Left renal cortex interstitium (tissue), 4 donors: ENCODE results near the gene ADAM20. TPM values are rescaled to one million over a fixed set of nuclear protein-coding genes. Genes with fewer than 3 reads are reported as not detected.
"Not testable (repeated sequence)": the region's sequence is repeated elsewhere in the genome, so short reads cannot be mapped to it uniquely, and the experiment has no call there.

Source experiments
- DNase-seq, 4 donors: peaks; one replicate each; pipeline ENCODE4 v3.0.0-alpha.2; 2013; ENCODE audit warnings: low read depth in 4 of 4, low spot score in 2 of 4, missing footprints in 1 of 4
- polyA plus RNA-seq, 4 donors: library from polyadenylated mRNA; unstranded; fragments of 120-200 nt; gene quantifications; one replicate each; pipeline ENCODE4 v1.2.1, GENCODE V29; 2013; ENCODE audit not compliant: insufficient read length in 4 of 4

The ADAM20 gene
- polyA plus RNA-seq = under 1 TPM; 0.06 to 0.25 (median 0.15) TPM

DNA sequence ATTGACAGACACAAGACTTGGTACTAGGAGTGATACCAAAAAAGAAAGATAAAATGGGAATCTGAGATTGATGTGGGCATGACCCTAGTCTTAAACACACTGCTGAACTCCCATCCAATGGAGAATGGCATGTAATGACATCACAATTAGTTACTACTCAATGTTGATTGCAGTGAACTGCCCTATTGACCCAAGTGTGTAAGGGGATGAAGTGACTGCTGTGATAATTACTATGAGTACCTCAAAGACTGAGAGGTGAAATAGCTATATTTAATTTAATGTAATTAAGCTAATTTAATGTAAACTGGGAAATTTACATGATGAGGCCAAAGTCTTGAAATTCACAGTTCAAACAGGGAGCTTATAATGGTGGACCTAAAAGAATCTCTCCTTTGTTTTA, at the start of gene ADAM20:
ADAM20 (minus strand) TSS at position 101 of the 400 bp plus-strand sequence. CDS start 10,247 bp downstream, outside the sequence.
- DNase-seq = no peak

GRCh38 chr14:70576891-70577290, 42.1 kb upstream of the ADAM20 start:
- DNase-seq = no peak

- no peak for DNase-seq
These were observed 38.2 kb upstream of the ADAM20 start for GRCh38 chr14:70573050-70573449.

DNA sequence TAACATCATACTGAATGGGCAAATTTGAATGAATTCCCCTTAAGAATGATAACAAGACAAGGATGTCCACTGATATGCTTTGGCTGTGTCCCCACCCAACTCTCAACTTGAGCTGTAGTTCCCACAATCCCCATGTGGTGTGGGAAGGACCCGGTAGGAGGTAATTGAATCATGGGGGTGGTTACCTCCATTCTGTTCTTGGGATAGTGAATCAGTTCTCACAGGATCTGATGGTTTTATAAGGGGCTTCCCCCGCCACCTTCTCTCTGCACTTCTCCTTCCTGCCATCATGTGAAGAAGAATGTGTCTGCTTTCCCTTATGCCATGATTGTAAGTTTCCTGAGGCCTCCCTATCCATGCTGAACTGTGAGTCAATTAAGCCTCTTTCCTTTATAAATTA, 36.3 kb upstream of the ADAM20 start:
- no peak for DNase-seq

DNA sequence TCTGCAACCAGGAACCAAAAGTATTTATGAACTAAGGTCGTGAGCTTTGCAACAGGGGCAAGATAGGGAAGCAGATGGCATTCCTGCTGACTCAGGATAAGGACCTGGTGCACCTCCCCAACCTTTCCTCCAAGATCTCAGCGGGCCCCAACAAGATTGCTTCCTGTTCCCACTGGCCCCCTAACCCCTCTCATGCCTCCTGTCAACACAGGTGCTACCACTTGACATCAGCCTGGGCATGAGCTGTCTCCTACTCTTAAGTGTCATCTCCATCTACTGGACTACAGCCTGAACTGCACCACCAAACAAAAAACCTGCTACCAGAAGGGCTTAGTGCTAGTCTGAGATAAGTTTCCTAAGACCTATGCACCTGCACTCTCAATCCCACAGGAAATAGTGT, 33.0 kb upstream of the ADAM20 start:
- no peak for DNase-seq

DNA sequence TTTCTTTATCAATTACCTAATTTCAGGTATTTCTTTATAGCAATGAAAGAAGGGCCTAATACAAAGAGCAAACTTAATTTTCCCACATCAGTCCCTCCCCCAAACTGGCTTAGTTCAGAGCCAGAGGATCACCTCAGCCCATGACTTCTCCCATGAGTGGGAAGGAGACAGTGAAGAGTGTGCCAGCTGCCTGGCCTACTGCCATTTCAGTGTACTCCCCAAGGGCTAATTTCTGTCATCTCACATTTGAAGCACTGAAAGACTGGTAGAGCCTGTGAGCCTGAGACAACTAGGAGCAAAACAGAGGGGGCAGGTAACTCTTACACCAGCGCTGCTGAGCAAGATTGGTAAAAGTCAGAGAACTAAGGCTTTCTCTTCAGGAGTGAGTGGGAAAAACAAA, 29.1 kb upstream of the ADAM20 start:
- no peak for DNase-seq

- DNase-seq = no peak
These were observed 28.6 kb upstream of the ADAM20 start for GRCh38 chr14:70563417-70563816.

GRCh38 chr14:70558356-70558755, 23.6 kb upstream of the ADAM20 start:
- DNase-seq = no peak

- DNase-seq = peak in 1 of 4 donors; percentile 2
These were observed 21.1 kb upstream of the ADAM20 start for GRCh38 chr14:70555890-70556289.

DNA sequence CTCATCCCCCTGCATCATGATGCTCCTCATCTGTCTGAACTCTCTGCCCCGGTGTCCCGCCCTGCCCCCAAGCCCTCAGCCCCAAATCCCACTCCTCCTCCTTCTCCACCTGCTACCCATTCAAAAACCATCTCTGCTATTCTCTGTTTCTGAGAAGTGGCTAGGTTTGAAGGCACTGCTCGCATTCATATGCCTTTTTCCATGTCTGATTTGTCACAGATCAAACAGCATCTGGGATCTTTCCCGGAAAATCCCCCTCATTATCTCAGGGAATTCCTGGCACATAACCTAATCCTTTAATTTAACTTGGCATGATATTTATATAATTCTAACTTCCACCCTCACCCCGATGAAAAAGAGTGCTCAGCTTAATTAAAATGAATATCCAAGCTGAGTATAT, 3.3 kb upstream of the ADAM20 start:
- DNase-seq = no peak

- no peak for DNase-seq
These were observed 2.0 kb upstream of the ADAM20 start for GRCh38 chr14:70536830-70537229.

- no peak for DNase-seq
These were observed 4.4 kb downstream of the ADAM20 start for GRCh38 chr14:70530417-70530816.

- DNase-seq = no peak
These were observed 7.2 kb downstream of the ADAM20 start for GRCh38 chr14:70527501-70528105.

DNA sequence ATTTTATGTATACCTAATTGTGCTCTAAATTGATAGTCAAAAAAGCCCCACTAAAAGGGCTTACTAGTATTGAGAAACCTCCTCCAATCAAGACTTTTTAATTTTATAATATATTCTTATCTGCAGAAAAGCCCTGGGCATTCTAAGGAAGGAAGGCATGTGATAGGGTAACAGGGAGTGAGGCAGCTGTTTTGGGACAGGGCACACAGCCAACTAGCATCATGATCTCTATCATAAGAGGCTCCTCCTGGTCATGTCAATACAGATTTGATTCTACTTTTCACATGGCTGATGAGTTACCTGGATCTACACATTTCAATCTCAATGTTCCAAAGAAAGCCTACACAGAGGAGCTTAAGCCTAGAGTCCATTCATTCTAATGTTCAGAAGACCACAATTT, 9.1 kb downstream of the ADAM20 start:
- no peak for DNase-seq

DNA sequence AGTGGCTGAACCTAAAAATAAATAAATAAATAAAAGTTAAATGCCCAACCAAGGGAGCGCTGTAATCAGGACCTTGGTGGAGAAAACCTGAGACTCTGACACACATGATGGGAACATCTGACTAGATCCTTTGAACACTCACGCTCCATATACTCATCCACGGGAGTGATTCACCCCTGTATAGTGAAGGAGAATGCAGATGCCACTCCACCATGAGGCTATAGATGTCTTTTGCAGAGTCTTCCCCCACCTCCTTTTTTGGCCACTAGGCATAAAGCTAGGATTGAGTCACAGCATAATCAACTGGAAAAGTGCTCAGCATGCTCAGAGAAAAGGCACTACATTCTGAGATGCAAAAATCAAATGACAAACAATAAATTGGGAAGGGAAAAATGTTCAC, 19.0 kb downstream of the ADAM20 start:
- no peak for DNase-seq

- DNase-seq = no peak
These were observed 20.4 kb downstream of the ADAM20 start for GRCh38 chr14:70514168-70515069.

- no peak for DNase-seq
These were observed 36.6 kb downstream of the ADAM20 start for GRCh38 chr14:70498191-70498590.

DNA sequence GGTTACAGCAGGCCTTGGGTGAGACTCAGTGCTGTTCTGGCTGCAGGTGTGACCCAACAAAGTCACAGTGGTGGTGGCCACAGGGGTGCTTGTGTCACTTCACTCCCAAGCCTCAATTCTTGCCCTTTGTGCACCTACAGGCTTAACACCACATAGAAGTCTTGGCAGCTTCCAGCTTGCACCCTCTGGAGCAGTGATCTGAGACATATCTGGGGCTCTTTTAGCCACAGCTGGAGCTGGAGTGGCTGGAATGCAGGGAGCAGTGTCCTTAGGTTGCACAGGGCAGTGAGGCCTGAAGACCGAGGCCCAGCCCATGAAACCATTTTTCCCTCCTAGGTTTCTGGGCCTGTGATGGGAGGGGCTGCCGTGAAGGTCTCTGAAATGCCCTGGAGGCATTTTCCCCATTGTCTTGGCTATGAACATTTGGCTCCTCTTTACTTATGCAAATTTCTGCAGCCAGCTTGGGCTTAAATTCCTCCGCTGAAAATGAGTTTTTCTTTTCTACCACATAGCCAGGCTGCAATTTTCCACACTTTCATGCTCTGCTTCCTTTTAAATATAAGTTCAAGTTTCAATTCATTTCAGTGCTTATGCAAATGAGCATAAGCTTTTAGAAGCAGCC, 45.1 kb downstream of the ADAM20 start:
- no peak for DNase-seq

- DNase-seq = not testable (repeated sequence)
These were observed 57.3 kb downstream of the ADAM20 start for GRCh38 chr14:70477356-70478105.

- not testable (repeated sequence) for DNase-seq
These were observed 59.3 kb downstream of the ADAM20 start for GRCh38 chr14:70475459-70475858.

- no peak for DNase-seq
These were observed 61.0 kb downstream of the ADAM20 start for GRCh38 chr14:70473825-70474224.
